ENCODE measurements around the gene CDC42BPA. TPM values are rescaled to one million over a fixed set of nuclear protein-coding genes. Genes with fewer than 3 reads are reported as not detected.

The CDC42BPA gene
- total and polyA plus RNA-seq, 9 of the 15 experiments (the other 6 are each of a cell fraction or from before 2014, with no cell fraction given): 8.0 to 77.5 (median 52.1) TPM

GRCh38 chr1:227318016-227318852, at the start of gene CDC42BPA (continued):
- TF ChIP-seq CTCFL (IDR thresholded peaks at IDR 0.05; ENCODE audit: borderline replicate concordance, insufficient read depth, low read depth, low read length, poor library complexity, severe bottlenecking): peak; percentile 30
- TF ChIP-seq KAT7 (CRISPR knock-in tag; IDR thresholded peaks at IDR 0.05; ENCODE audit: borderline replicate concordance): peak; percentile 87; the same call in 1 of the 2 replicates
- TF ChIP-seq BACH1 (tag; IDR thresholded peaks at IDR 0.05): no peak
- no peak for TF ChIP-seq ASH1L (IDR thresholded peaks at IDR 0.05; ENCODE audit: borderline replicate concordance, low read depth, partially characterized antibody)
- no peak for TF ChIP-seq KLF13 (tag; IDR thresholded peaks at IDR 0.05; ENCODE audit: borderline replicate concordance, low read depth)
- TF ChIP-seq PHB (CRISPR knock-in tag; IDR thresholded peaks at IDR 0.05): no peak
- TF ChIP-seq ZNF282 (CRISPR knock-in tag; IDR thresholded peaks at IDR 0.05): no peak
- TF ChIP-seq ZNF316 (IDR thresholded peaks at IDR 0.05): no peak
- TF ChIP-seq KDM2B (CRISPR knock-in tag; IDR thresholded peaks at IDR 0.05): no peak
- no peak for TF ChIP-seq EZH2 (IDR thresholded peaks at IDR 0.05; ENCODE audit: borderline replicate concordance, low read depth, low read length)
- peak; percentile 71; the same call in 1 of the 2 replicates for TF ChIP-seq HES1 (IDR thresholded peaks at IDR 0.05; ENCODE audit: low read depth)
- no peak for TF ChIP-seq ZNF277 (CRISPR knock-in tag; IDR thresholded peaks at IDR 0.05; ENCODE audit: borderline replicate concordance)
- no peak for TF ChIP-seq RFX7 (CRISPR knock-in tag; IDR thresholded peaks at IDR 0.05)
- TF ChIP-seq CHD4 (IDR thresholded peaks at IDR 0.05; ENCODE audit: insufficient read depth, insufficient replicate concordance, low read depth, low read length, poor library complexity, severe bottlenecking): no peak
- no peak for TF ChIP-seq NFE2 (IDR thresholded peaks at IDR 0.05; ENCODE audit: low read depth)
- TF ChIP-seq ZNF75A (CRISPR knock-in tag; IDR thresholded peaks at IDR 0.05): no peak
- 0 out of 2 replicates have a peak, but pooled peaks have one; percentile 41 for TF ChIP-seq SMAD3 (CRISPR knock-in tag; conservative IDR thresholded peaks at IDR 0.05)
- TF ChIP-seq CEBPZ (IDR thresholded peaks at IDR 0.05; ENCODE audit: borderline replicate concordance, low read depth, low read length): no peak
- TF ChIP-seq NFXL1 (CRISPR knock-in tag; IDR thresholded peaks at IDR 0.05): no peak
- no peak for TF ChIP-seq NCOA4 (IDR thresholded peaks at IDR 0.05; ENCODE audit: partially characterized antibody)
